GM12872 (cell line): Measurements from ENCODE around the gene LRMDA.

Experiments used
- CTCF ChIP-seq: IDR thresholded peaks from 3 replicates; pipeline ENCODE4 v1.5.1; 2011; ENCODE audit warnings: low read depth, mild to moderate bottlenecking, low read length, moderate library complexity; ENCODE audit not compliant: insufficient read depth

The LRMDA gene

GRCh38 chr10:76309070-76309469, 877.6 kb downstream of the LRMDA start:
- TF ChIP-seq CTCF = no peak

- no peak for TF ChIP-seq CTCF
Observed at GRCh38 chr10:76309741-76310587, 878.5 kb downstream of the LRMDA start.

- no peak for TF ChIP-seq CTCF
Observed at GRCh38 chr10:76310588-76311080, 879.2 kb downstream of the LRMDA start.

- TF ChIP-seq CTCF = peak; percentile 74
Observed at GRCh38 chr10:76311752-76312636, 880.6 kb downstream of the LRMDA start.

- TF ChIP-seq CTCF = 0 out of 3 replicates have a peak, but pooled peaks have one; percentile 12
Observed at GRCh38 chr10:76315240-76315639, 883.8 kb downstream of the LRMDA start.

- no peak for TF ChIP-seq CTCF
Observed at GRCh38 chr10:76316234-76316633, 884.8 kb downstream of the LRMDA start.

- no peak for TF ChIP-seq CTCF
Observed at GRCh38 chr10:76317078-76317477, 885.7 kb downstream of the LRMDA start.
